ENCODE measurements around the gene KIFC3. TPM values are rescaled to one million over a fixed set of nuclear protein-coding genes. Genes with fewer than 3 reads are reported as not detected.

Gene KIFC3
- total and polyA plus RNA-seq, 2 of the 13 experiments (the other 11 are each of a cell fraction or from before 2014, with no cell fraction given): 42.1 to 45.3 TPM

- TF ChIP-seq FUBP1 (CRISPR knock-in tag; IDR thresholded peaks at IDR 0.05; ENCODE audit: borderline replicate concordance) (no peak), ATF7-NPFF (CRISPR knock-in tag; IDR thresholded peaks at IDR 0.05; ENCODE audit: low read depth) (no peak), ZNF646 (CRISPR knock-in tag; IDR thresholded peaks at IDR 0.05) (no peak; the same call in 1 of the 2 replicates), SRY (CRISPR knock-in tag; IDR thresholded peaks at IDR 0.05) (no peak; the same call in 1 of the 2 replicates), ZNF256 (CRISPR knock-in tag; conservative IDR thresholded peaks at IDR 0.05) (0 out of 2 replicates have a peak, but pooled peaks have one; percentile 70), ZNF747 (CRISPR knock-in tag; IDR thresholded peaks at IDR 0.05; ENCODE audit: borderline replicate concordance) (0 out of 2 replicates have a peak, but pooled peaks have one; percentile 30), ARNTL (CRISPR knock-in tag; IDR thresholded peaks at IDR 0.05) (no peak; the same call in 1 of the 2 replicates), BRD4 (CRISPR knock-in tag; IDR thresholded peaks at IDR 0.05) (0 out of 2 replicates have a peak, but pooled peaks have one; percentile 45), PITX1 (CRISPR knock-in tag; IDR thresholded peaks at IDR 0.05) (0 out of 2 replicates have a peak, but pooled peaks have one; percentile 47), ZNF543 (CRISPR knock-in tag; IDR thresholded peaks at IDR 0.05) (peak; percentile 51; the same call in 1 of the 2 replicates), REXO4 (CRISPR knock-in tag; IDR thresholded peaks at IDR 0.05; ENCODE audit: borderline replicate concordance) (no peak), MTF2 (CRISPR knock-in tag; IDR thresholded peaks at IDR 0.05; ENCODE audit: borderline replicate concordance) (no peak), ELK4 (CRISPR knock-in tag; IDR thresholded peaks at IDR 0.05; ENCODE audit: borderline replicate concordance) (no peak), ZNF232 (CRISPR knock-in tag; IDR thresholded peaks at IDR 0.05; ENCODE audit: borderline replicate concordance) (0 out of 2 replicates have a peak, but pooled peaks have one; percentile 11), RARG (CRISPR knock-in tag; IDR thresholded peaks at IDR 0.05; ENCODE audit: low read depth) (no peak), PBX2 (CRISPR knock-in tag; IDR thresholded peaks at IDR 0.05) (peak; percentile 58), ZNF841 (CRISPR knock-in tag; IDR thresholded peaks at IDR 0.05; ENCODE audit: borderline replicate concordance) (no peak)
Observed at GRCh38 chr16:57781741-57782606, 20.3 kb downstream of the KIFC3 start (continued).

All from HepG2 (cell line).